NCI-H82 (cell line): ENCODE measurements around the gene KRTAP5-1.
A peak's percentile ranks its signal among the peaks of the same experiment; 100 is the strongest.

ENCODE experiments used
- DNase-seq: peaks from one replicate; lab custom pipeline; 2025; lab: John Stamatoyannopoulos, UW

KRTAP5-1 gene

DNA sequence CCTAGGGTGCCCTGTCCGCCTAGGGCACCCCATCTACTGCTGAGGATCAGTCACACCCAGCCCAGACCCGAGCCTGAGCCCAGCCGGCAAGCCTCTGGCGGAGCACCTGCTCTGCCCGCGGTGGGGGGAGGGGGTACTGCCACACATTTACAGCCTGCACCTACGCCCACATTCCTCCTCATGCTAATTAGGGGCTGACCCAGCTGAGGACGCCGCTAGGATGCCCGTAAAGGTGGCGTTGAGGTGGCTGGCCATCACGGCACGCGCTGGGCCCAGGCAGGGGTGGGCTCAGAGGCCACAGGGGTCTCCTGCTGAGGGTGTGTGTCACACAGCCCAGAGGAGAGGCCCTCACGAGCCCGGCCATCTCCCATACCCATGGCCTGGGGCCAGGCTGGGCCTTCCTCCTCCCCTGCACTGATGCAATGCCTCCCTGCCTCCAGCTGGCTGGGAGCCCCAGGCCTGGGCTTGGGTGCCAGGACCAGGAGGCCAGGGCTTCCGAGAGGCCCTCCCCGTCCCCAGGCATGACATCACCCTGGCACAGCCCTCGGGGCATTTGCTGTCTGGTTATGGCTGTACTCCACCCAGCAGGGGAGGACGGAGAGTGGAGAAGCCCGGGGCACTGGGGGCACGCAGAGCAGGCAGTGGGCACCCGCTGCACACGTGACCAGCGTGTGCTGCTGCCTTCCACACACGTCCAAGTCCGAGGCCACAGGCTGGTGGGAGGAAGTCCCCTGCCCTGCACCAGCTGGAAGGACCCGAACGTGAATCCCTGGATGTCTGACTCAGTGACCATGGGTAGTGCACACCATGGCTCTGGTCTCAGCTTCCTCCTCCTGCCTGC is 25.8 kb downstream of the KRTAP5-1 start:
- no peak for DNase-seq

DNA sequence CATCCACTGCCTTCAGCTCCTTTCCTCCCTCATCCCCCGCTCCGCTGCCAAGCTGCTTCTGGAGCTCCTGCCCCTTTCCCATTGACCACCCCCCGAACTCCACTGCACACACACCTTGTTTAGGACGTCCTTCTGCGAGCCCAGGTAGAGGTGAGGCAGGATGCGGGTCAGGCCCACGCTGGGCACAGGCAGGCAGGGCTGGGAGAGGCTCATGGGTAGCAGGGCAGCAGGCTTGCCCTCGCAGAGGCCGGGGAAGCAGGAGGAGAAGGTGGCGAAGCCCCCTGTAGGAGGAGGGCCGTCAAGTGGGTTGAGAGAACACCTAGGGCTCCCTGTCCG is 26.3 kb downstream of the KRTAP5-1 start:
- DNase-seq, result no peak

DNA sequence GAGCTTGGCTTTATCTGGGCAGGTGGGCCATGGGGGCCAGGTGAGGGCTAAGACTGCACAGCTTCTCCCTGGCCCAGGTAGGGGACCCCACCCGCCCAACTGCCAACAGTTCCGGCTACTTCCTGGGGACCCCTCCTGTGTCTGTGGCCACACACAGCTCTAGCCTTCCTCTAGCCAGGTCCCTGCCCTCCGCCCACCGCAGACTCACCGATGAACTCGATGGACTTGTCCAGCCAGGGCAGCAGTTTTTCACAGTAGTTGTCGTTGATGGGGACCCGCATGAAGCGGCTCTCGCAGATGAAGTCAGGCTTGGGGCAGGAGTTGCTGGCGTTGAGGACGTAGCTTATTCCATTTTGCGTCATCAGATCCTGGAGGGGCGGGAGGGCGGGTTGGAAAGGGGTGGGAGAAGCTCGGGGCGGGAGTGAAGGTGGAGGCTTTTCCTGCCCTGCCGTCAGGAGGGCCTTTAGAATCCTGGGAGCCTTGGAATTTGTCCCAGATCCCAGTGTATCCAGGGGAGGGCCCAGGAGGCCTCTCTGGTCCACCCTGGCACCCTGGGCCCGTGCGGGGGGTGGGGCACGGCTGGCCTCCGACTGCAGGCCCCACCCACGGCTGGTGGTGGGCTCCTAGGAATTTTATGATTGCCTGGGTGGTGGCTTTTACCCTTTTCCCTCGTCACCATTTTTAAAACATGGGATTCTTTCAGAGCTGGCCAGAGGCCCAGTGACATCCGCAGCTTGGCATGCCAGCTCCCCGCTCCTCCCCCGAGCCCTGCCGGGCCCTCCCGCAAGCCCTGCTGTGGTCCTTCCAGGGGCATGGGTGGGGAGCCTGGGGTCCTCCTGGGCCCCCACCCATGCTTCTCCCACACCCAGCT is 26.9 kb downstream of the KRTAP5-1 start:
- no peak for DNase-seq

DNA sequence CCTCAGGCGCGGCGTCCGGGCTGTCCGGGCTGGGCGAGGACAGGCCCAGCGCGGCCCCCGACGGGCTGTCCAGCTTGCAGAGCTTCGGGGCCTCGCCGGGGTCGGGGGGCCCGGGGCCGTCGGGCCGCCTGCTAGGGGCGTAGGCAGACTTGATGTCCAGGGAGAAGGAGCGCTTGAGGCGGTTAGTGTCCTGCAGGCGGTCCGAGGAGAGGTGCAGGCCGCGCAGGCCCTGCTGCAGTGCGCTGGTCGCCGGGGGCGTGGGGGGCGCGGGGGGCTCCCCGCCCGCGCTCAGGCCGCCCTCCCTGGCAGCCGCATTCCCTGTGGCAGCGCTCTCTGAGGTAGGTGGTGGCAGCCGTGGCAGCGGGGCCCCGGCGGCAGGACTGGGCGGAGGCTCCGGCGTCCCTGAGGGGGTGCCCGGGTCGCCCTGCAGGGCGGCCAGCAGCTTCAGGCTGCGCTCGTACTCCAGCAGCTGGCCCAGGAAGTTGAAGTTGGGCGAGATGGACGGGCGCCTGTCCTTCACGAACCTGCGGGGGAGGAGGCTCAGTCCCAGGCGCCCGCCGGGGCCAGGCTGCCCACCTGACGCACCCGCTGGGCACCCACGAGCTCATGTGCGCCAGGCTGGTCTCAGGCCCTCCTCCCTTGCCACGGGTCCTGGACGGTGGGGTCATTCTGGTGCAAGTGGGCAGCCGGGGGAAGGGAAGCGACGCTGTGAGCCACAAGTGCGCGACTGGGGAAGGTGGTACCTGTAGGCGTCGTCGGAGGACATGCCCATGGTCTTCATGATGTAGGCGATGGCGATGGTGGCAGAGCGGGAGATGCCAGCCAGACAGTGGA is 27.8 kb downstream of the KRTAP5-1 start:
- no peak for DNase-seq

DNA sequence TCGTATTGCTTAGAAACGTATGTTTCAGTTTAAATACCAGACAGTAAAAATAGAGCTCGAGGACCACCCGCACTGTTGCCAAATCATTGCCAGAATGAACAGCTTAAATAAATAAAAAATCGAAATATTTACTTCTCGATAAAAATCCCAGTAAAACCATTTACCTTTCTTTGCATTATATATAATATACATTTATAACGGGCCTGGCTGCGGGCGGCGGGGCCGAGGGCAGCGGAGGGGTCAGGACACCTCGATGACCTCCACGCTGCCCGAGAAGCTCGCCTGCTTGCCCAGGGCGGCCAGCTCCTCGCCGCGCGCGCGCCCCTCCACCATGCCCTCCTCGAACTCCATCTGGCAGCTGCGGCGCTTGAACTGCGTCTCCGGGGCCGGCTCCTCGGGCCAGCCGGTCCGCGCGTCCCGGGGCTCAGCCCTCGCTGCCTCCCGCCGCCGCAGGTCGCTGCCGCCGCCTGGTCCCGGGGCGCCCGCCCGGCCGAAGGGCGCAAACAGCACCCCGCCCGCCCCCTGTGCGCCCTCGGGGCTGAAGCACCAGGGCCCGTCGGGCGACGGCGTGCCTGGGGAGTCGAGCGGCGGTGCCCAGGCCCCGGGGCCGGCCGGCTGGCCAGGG is 28.7 kb downstream of the KRTAP5-1 start:
- DNase-seq, result no peak

DNA sequence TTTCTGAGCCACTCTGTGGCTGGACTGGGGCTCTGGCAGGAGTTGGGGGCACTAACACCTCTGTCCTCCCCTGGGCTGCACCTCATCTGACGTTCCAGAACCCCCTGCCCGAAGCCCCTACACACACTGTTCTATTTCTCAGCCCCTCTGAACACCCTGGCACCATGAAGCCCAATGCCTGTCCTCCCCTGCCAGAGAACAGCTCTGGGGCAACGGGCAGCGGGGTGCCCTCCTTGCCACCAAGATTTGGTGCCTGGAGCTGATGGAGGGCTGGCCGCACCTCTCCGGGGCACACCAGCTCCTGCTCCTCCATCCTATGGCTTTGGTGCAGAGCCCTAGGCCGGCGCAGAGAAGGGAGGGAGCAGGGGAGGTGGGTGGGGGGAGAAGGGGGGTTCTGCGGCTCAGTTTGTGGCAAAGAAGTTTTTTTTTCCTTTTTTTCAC is 29.4 kb downstream of the KRTAP5-1 start:
- no peak for DNase-seq

DNA sequence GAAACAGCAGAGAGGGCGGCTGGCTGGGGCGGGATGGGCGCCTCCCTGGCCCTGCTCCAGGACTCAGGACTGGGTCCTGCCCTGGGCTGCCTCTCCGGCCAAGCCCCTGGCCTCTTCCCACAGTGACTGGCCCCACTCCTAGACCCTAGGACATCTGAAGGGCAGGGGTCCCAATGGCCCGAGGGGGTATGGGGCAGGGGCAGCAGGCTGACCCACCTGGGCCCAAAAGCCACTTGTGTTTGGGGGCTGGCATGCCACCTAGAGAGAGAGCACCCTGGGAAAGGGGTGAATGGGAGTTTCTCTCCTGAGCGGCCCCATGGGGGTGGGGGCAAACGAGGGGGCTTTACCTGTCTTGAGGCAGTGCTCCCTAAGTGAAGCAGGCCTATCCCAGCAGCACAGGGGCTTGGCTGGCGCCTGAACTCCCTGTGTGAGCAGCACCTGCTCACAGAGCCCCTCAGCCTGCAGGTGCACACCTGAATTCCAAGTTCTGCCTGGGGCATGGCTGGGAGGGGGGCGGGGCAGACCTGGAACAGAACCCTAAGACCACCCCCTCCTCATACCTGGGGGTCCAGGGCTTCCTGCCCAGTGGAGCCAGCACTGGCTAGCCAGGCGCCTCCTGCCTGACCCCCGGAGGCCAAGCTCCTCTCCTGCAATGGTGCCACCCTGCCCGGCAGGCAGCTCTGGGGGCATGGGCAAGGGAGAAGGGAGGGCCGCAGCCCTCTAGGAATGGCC is 29.9 kb downstream of the KRTAP5-1 start:
- no peak for DNase-seq

DNA sequence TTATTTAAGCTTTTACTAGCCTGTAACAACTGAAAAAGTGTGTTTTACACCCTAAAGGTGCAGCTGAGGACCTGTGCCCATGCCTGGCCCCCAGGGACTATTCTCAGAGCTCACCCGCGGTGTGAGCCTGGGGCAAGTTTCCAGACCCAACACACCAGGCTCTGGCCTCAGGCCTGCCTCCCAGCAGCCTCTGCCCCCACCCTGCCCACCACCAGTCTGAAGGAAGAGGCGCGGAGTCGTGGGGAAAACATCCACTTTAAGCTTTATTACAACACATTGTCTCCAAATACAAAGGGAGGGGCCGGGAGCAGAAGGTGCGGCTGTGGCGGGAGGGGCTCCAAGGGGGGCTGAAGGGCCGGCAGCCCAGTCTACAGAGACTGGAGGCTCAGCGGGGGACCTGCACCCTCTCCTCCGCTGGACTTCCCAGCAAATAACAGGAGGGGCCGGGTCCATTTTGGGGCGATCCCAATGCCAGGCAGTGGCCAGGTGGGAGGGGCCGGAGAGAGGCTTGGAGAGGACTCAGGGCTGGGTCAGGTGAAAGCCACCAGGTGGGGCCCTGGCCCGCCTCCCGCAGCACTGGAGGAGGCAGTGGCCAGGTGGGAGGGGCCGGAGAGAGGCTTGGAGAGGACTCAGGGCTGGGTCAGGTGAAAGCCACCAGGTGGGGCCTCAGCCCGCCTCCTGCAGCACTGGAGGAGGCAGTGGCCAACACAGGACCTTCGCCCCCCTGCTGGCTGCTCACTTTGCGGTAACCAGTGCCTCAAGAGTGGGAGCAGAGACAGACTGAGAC is 31.1 kb downstream of the KRTAP5-1 start:
- no peak for DNase-seq

DNA sequence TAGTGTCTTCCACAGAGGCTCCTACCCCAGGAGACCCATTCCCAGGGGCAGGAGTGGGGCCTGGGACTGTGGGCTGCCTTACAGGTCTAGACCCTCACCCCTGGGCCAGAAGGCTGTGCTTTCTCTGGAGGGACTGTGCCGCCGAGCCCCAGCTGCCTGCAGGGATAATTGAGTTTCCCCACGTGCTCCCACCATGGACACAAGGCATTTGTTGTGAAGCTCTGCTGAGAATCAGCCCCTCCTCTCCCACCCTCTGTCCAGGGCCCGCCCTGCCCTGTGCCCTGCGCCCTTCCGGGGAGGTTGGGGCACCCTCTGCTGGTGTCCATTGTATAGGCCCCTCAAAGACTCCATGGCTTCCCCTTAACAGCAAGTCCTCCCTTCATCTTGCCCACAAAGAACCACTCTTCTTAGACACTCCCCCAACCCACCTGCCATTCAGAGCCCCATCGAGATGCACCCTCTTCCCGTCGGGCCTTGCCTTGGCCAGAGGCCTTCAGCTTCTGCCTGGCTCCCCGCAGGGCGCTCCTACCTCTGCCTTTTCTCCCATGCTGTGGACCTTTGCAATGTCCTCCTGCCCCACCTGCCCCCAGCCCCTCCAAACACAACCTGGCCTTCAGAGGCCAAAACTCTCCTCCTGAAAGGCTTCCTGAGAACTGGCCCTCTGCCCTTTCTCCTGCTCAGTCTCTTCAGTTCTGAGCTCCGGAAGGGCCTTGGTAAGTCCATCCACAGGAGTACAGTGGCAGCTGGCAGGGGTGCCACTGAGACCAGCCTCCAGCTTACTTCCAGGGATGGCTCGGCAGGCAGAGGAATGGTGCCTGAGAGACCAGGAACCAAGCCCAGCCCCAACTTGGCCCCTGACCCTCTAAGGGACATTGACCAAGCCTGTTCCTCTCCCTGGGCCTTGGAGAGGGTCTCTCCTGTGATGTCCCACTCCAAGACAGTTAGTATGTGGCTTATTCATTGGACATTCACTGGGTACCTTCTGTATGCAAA is 35.4 kb downstream of the KRTAP5-1 start:
- DNase-seq, result no peak

DNA sequence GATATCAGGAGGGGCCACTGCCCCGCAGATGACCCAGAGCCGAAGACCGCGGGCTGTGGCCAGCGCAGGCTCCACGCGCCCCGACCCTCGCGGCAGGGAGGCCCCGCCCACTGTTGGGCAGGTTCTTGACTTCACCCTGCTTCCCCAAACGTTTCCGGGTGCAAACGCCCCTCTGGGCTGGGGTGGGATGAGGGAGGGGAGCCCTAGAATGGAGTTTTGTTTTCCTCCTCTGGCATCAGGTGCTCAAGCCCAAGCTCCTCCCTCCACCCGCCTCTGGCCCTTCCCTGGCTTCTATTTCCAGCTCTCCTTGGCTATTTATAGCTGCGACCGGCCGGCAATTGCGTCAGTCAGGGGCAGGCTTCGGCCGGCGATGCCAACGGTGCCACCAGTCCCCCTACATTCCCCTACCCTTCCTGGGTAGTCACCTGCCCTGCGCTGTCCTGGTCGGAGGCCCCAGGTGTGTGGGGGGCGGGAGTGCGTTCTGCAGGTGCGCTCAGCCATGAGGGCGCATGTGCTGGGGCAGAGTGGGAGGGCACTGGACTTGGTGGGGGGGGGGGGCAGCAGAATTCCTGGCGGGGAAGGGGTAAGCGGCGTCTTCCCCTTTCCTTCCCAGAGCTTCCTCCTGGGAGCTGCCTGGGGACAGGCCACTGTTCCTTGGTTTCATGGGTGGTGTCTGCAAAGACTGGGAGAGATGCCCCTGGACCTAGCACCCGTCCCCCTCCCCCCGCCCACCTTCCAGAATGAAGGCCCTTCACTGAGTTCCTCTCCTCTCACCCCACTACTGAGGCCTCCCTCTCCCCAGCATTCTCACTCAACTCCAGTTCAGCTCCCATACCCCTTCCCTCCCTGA is 36.6 kb downstream of the KRTAP5-1 start:
- DNase-seq, result no peak

DNA sequence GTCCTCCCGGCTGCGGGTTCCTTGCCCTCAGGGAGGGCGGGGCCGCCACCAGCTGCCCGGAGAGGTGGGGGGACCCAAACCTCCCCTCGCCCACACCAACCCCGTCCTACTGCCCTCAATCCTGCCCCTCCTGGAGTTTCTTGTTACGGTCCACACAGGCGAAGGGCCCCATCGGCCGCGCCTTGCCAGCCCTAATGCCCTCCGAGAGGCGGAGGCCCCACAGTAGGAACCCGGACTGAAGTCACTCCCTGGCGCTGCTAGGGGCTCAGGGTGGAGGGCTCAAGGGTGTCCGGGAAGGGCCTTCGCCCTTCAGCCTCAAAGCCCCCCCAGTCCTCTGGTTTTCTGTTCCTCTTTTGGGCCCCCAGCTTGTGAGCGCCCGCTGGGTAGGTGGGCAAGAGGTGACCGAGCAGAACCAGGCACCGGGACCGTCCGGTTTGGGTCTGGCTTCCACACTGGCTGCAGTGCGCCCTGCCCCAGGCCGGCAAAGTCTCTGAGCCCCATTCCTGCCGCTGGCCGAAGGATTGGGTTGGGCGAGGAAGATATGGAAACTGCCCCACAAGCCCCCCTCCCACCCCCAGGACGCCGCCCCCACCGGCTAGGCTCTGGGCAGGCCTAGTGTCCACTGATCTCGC is 37.5 kb downstream of the KRTAP5-1 start:
- DNase-seq, result no peak

DNA sequence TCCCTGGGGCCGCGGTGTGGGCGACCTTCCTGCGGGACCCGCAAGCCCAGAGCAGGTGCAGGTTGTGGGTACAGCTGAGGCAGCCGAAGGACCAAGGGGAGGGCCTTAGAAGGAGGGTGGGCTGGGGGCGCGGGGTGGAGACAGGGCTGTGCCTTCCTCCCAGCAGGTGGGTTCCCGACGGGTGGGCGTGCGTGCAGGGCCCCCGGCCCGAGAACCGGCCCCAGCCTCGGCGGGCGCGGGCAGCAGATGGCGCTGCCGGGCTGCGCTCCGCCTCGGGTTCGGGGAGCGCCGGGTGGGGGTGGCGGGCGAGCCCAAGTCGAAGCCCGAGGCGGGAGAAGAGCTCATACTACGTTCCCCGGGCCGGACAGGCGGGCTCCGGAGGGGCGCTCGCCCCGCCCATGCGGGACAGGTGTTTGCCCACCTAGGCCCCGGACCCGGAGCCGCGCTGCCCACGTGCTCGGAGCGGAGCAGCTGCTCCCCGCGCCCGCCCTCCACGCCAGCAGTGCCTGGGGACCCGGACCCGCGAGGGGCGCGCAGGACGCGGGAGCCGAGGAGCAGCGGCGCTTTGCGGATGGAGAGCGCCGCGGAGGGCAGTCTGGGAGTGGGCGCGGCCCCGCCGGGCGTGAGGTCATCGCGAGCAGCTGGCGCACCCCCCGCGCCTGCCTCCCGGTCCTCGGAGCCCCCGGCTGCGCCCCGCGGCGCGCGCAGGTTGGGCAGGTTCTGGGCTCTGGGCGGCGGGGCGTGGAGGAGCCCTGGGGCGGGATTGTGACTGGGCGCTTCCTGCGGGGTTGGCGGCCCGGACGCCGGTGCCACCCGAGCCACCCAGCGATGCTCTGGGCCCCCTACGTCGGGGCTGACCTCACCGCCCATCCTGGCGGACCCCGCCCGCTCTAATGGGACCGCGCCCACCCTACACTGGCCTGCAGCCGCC is 38.3 kb downstream of the KRTAP5-1 start:
- peak; percentile 39 for DNase-seq

DNA sequence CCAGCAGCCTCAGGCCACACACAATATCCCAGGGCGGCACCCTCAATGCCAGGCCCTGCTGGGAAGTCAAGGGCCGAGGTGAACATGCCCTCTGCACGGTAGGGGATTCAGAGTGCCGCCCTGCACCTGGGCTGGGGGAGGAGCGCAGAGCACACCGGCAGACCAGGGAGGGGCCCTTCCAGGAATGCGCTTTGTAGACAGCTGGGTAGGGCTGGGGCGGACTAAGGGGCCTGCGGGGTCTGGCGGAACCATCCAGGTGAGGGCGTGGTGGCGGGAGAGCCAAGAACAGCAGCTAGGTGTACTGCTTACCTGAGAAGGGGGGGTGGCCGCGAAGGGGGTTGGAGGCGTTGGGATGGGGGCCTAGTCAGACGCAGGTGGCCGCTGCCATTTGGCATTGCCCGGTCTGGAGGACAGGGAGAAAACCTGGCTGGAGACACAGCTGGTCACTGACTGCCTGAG is 39.0 kb downstream of the KRTAP5-1 start:
- no peak for DNase-seq

DNA sequence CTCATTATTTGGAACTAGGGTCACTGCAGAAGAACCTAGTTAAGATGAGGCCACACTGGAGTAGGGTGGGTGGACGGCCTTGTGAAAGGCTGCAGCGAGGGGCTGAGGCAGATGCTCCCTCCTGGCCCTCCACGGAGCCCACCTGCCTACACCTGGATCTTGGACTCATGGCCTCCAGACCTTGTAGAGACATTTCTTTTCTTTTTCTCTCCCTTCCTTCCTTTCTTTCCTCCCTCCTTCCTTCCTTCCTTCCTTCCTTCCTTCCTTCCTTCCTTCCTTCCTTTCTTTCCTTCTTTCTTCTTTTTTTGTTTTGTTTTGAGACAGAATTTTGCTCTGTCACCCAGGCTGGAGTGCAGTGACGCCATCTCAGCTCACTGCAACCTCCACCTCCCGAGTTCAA is 39.7 kb downstream of the KRTAP5-1 start:
- DNase-seq, result no peak

DNA sequence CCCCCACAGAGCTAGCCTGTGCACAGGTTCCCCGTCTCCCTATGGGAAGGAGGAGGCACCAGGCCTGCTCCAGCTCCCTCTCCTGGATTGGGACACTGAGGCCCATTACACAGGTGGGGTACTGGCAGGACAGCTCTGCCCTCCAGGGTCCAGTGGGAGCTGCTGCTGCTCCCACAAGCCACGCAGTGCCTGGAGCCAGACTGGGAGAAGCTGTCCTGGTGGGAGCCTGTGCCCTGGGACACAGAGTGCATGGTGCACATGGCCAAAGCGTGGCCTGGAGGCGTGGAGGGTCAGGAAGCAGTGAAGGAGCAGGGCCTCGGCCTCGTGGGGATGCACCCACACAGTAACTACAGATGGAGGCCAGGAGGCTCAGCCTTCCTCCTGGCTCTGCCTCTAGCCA is 40.5 kb downstream of the KRTAP5-1 start:
- no peak for DNase-seq

DNA sequence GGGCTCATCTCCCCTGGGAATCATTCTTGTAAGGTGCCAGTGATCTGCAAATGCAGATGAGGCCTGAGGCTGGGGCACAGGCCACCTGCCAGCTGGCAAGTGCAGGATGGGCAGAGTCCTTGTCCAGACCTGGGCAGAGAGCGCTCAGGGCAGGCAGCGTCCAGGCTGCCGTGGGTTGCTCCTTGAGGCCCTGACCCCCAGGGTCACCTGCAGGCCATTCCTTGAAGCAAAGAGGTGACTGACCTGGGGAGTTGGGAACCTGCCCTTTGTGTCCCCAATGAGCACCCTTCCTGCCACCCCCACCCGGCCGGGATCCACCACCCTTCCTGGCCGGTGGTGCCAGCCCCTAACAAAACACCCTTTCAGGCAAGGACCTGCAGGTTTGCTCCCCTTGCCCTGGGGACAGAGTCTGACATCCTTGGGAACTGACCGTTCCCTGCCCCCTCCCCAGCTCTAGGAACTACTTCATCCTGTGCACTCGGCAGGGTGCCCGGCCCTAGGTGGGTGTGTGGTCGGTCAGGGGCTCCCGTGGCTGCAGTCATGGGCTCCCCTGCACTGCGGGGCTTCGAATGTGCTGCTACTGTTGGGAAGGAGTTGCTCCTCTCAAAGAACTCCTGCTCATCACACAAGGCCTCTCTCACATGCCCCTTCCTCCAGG is 41.3 kb downstream of the KRTAP5-1 start:
- DNase-seq, result no peak
